GM19023 (cell line): ENCODE data around the gene FPGS.
"Not testable (repeated sequence)": the region's sequence is repeated elsewhere in the genome, so short reads cannot be mapped to it uniquely, and the experiment has no call there.

Source experiments
- ATAC-seq: cut with Tn5 transposase; IDR thresholded peaks from one replicate; pipeline ENCODE4 v1.9.1; 2021; ENCODE audit warnings: mild to moderate bottlenecking, moderate library complexity; ENCODE audit not compliant: unreplicated experiment

The FPGS gene

DNA sequence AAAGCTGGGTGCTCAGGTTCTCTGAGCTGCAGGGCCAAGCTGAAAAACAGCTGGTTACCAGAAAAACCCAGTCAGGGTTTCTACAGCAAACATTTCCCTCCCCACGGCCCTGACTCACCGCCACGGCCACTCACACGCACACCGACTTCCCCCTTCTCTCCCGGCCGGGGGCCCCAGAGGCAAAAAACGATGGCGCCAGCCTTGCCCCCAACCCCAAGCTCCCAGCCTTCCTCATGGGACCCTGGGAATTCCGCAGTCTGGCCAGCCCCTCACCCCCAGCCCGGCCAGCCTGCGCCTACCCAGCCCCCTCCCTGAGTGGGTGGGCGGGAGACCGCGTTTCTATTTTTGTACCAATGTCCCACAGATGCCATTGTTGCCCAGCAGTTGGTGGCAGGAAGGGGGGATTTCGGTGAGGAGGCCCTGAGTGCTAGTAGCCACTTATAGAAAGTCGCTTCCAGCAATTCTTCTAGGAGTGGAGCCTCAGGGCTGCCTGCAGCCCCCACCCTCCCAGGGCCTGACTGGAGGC, 33.4 kb downstream of the FPGS start:
- no peak for ATAC-seq

DNA sequence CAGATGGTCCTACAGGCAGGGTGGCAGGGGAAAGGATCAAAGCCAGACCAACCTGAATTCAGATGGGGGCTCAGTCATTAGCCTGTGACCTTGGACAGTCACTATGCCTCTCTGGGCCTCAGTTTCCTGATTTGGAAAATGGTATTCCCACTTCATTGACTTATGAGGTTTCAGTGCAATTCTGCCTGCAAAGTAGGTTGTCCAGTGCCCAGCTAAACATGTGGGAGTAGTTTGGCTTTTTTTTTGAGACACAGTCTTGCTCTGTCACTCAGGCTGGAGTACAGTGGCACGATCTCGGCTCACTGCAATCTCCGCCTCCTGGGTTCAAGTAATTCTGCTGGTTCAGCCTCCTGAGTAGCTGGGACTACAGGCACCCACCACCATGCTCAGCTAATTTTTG, 33.9 kb downstream of the FPGS start:
- not testable (repeated sequence) for ATAC-seq

DNA sequence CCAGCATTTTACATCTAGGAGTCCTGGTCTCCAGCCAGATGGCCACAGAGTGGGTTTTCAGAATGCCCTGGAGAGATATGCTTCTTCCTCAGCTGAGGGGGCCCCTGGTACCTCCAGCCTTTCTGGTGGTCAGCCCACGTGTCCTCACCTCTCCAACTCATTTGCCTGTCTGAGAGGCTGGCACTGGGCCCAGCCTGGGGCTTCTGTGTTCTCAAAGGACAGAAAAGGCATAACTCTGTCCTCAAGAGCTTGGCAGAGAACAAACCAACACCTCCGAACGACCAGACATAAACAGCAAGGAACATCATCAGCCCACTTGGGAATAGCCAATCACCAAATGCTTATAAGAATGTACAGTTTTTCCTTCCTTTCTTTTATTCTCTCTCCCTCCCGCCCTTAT, 34.7 kb downstream of the FPGS start:
- no peak for ATAC-seq

DNA sequence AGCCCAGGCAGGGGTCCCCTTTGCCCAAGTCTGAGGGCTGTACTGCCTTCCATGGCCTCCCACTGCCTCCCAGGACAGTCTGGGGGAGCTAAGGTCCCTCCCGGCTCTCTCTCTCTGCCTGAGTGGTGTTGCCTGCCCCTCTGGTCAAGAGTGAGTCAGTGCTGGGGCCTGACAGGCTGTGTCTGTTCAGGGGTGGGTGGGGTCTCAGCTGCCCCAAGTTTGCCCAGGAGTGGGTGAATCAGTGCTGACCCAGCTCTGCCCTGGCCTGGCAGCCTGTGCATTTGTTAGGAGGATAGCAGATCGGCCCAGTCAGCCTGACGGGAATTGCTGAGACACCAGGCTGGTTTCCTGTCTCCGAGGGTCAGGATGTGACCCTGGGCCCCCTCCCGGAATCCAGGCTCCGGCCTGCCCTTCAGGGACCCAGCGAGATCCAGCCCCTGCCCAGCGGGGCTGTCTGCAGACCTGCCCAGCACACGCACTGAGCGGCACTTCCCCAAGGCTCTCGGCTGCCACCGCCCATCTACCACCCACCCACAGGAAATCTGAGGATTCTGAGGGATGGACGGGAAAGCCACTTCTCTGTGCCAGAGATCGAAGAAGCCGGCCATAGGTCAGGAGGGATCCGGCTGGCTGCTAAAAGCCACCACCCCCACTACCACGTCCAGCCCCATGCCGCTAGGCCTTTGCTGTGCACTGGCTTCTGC, 35.8 kb downstream of the FPGS start:
- ATAC-seq, result no peak

GRCh38 chr9:127841087-127841835, 38.6 kb downstream of the FPGS start:
- no peak for ATAC-seq

DNA sequence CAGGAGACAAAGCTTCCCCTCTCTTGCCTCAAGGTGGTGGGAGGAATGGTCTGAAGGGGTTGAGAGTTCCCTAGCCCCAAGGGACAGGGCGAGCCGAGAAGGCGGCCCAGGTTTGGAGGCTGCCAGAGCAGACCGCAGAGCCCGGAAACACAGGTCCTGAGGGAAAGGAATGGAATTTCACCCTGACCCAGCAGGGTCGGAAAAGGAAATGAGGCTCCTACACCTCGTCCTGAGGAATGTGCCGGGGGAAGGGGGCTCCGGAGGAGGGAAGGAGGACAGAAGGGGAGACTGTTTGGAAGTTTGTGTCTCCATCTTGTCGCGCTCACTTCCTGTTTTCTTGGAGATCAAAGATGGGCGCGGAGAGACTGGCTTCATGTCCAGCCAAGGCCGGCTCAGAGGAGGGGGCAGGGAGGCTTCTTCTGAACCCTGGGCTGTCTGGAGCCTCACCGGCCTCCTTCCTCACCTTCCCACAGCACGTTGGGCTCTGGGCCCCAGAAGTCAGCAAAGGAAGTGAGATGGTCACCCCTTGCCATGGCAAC, 42.2 kb downstream of the FPGS start:
- no peak for ATAC-seq

DNA sequence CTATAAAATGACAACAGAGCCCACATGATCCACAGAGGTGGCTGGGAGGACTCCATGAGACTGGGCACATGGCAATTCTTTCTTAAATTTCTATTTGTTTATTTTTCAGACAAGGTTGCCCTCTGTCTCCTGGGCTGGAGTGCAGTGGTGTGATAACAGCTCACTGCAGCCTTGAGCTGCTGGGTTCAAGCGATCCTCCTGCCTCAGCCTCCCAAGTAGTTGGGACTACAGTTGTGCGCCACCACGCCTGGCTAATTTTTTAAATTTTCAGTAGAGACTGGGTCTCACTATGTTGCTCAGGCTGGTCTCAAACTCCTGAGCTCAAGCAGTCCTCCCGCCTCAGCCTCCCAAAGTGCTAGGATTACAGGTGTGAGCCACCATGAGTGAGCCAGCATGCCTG, 42.9 kb downstream of the FPGS start:
- ATAC-seq, result not testable (repeated sequence)

DNA sequence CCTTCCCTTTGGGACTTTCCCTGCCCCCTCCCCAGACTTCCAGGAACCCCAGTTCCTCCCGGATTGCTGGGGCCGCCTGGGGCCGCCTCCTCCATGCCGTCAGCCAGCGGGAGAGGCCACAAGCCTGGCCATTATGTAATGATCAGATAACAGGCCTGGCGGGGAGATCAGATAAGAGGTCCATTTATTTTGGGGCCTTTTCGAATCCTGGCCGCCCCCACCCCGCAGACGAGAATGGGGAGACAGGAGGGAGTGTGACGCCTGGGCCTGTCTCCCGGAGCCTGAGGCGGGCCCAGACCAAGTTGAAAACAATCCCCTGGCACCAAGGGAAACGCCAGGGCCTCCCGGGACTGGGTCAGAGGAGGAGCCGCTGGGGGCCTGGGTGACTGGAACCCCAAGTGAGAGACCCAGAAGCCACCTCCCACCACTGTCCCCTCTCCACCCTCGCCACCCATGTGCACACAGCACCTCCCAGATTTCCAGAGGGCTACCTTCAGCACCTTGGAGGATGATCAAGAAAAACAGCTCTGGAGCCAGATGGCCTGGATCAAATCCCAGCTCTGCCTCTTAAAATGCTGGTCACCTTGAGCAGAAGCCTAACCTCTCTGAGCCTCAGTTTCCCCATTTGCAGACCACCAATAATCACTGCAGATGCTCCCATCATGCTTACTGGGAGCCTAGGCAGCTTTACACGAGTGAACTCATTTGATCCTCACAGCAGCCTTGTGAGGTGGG, 43.9 kb downstream of the FPGS start:
- ATAC-seq, result no peak

DNA sequence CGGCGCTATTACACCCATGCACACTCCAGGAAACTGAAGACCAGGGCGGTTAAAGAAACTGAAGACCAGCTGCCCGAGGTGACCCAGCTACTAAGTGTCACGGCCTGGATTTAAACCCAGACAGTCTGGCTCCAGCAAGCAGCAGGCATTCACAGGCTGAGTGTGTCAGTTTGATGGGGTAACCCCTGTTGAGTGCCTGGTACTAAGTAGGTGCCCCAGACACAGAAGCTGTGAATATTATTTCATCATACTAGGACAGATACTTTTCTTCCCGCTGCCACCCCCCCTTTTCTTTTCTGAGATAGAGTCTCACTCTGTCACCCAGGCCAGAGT, 44.5 kb downstream of the FPGS start:
- ATAC-seq, result no peak

GRCh38 chr9:127847833-127848755, 45.4 kb downstream of the FPGS start:
- ATAC-seq, result no peak

GRCh38 chr9:127848756-127849504, 46.2 kb downstream of the FPGS start:
- no peak for ATAC-seq

DNA sequence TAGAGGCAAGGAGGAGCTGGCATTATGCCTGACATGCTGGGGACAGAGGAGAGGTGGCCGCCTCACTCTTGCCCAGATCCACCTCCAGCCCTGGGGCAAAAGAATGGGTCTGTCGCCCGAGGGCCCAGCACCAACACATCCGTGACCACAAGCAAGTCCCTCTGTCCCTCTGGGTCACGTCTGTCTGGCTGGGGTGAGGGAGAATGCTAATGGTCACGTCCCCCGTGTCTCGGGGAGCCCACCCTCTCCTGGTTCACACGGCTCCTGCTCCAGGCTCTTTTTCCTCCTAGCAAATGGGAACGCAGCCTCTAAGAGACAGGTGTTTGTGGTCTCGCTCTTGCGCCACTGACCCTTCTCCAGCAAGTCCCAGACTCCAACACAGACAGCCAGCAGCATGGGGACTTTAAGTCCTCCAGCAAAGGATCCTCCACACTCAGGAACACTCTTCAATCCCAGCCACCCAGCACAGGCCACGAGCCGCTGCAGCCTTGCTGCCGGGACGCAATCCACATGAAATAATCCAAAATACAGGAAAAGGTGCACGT, 47.7 kb downstream of the FPGS start:
- no peak for ATAC-seq

DNA sequence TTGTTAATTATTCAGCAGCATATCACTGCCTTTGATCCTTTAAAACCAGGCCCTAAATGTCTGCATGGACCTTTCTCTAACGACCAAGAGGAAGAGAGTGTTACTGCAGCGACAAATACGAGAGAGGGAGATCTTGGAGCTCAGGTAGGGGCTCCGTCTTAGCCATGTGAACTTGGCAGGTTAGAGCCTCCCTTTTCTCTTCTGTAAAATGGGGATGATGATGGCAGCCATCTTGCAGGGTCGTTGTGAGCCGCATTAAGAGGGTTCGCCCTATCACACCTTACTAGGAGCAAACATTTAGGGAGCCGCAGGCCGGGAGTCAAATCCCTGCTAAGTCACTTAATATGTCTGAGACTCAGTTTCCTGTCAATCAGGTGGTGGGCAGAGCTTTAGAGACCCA, 50.1 kb downstream of the FPGS start:
- no peak for ATAC-seq

DNA sequence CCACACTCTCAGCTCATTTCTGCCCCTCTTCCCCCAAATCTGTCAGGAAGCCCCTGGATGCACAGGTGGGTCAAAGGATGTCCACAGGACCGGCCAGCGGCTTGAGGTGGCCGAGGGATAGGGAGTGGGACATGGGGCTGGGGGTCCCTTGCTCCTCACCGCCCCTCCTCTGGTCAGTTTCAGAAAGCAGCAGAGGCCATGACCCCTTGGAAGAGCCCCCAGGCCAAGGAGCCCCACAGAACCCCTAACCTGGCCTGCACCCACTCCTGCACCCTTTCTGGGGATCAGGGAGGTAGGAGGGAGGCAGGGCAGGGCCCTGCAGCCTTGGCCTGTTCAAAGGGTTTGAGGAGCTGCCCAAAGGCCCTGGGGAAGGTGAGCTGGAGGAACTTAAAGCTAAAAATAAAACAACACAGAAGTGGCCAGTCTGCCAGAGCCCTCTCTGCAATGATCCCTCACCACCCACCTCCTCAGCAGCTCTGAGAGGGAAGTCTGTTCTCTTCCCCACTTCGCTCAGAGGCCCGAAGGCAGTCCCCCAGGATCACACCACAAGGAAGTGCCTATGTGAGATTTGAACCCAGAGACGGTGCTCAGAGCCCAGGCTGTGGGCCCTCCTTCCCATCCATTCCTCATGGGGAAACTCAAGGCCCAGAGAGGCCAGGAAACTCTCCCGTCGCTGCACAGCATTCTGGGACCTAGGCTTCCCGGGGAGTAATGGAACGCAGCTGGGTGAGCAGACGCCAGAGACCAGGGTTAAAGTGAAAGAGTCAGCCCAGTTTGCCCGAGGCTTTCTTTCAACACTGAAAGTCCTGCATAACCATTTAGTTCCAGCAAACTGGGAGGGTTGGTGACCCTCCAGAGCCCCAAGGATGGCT, 50.9 kb downstream of the FPGS start:
- ATAC-seq, result no peak

GRCh38 chr9:127854184-127854806, 51.6 kb downstream of the FPGS start, which contains the start of gene ENG:
Gene ENG, minus strand, starts transcription at chr9:127854658. Its CDS starts 303 bp downstream, at chr9:127854355.
- ATAC-seq, result no peak

DNA sequence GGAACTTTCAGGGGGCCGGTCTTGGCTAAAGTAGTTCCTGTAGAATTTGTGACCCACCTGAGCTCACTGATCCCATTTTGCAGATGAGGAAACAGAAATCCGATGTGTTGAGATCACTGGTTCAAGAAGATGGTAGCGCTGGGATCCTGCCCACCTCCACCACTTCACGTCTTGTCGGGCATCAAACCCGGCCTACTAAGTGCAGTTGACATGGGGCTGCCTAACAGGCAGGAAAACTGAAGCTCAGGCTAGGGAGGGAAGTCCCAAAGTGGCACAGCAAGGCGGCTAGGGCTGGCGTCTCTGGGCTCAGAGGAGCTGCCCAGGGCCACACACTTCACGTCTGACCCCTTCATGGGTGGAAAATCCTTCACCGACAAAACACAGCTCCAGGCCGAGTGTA, 52.3 kb downstream of the FPGS start:
- no peak for ATAC-seq

DNA sequence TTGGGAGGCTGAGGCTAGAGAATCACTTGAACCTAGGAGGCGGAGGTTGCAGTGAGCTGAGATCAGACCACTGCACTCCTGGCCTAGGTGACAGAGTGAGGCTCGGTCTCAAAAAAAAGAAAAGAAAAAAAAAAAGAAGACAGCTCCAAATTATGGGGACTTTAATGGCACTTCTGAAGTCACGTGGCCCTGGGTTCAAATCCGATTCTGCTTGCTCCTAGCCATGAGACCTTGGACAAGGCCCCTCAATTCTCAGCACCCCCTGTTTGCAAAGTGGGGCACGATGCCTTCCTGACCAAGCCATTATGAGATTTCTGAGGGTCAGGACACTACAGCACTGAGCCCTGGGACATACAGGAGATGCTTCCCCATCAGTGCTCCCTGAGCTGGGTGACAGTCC, 52.8 kb downstream of the FPGS start:
- no peak for ATAC-seq
